Measurements from ENCODE around the gene CIDEA.

CIDEA gene

DNA sequence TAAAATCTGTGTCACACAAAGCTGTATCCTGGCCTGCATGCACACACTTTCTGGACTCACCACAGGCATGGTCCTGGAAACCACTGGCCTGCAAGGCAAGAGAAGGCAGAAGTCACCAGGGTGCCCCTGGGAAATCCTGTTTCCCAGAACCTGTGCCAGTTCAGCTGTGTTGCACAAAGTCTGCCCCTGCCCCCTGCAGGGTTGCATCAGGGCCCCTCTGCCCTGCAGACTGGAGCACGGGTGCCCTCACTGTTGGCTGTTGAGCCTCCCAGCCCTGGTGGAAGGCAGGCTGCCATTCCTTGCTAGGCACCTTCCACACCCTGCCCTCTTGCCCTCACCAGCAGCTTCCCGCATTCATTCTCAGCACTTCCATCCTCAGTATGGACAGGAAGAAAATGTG, 35.9 kb downstream of the CIDEA start:
- DNase-seq (ENCODE audit: low read depth in 1 of 2, low spot score in 1 of 2) = no peak
- TF ChIP-seq, protein P1, sequence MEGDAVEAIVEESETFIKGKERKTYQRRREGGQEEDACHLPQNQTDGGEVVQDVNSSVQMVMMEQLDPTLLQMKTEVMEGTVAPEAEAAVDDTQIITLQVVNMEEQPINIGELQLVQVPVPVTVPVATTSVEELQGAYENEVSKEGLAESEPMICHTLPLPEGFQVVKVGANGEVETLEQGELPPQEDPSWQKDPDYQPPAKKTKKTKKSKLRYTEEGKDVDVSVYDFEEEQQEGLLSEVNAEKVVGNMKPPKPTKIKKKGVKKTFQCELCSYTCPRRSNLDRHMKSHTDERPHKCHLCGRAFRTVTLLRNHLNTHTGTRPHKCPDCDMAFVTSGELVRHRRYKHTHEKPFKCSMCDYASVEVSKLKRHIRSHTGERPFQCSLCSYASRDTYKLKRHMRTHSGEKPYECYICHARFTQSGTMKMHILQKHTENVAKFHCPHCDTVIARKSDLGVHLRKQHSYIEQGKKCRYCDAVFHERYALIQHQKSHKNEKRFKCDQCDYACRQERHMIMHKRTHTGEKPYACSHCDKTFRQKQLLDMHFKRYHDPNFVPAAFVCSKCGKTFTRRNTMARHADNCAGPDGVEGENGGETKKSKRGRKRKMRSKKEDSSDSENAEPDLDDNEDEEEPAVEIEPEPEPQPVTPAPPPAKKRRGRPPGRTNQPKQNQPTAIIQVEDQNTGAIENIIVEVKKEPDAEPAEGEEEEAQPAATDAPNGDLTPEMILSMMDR (IDR thresholded peaks at IDR 0.05; ENCODE audit: insufficient read depth, low read length) = no peak
- TF ChIP-seq SPI1 (IDR thresholded peaks at IDR 0.05; ENCODE audit: borderline replicate concordance, low read depth) = no peak
- TF ChIP-seq POLR2AphosphoS5 (IDR thresholded peaks at IDR 0.05; ENCODE audit: low read depth) = no peak
- TF ChIP-seq GABPA (IDR thresholded peaks at IDR 0.05; ENCODE audit: low read depth) = no peak
- TF ChIP-seq, protein P2, sequence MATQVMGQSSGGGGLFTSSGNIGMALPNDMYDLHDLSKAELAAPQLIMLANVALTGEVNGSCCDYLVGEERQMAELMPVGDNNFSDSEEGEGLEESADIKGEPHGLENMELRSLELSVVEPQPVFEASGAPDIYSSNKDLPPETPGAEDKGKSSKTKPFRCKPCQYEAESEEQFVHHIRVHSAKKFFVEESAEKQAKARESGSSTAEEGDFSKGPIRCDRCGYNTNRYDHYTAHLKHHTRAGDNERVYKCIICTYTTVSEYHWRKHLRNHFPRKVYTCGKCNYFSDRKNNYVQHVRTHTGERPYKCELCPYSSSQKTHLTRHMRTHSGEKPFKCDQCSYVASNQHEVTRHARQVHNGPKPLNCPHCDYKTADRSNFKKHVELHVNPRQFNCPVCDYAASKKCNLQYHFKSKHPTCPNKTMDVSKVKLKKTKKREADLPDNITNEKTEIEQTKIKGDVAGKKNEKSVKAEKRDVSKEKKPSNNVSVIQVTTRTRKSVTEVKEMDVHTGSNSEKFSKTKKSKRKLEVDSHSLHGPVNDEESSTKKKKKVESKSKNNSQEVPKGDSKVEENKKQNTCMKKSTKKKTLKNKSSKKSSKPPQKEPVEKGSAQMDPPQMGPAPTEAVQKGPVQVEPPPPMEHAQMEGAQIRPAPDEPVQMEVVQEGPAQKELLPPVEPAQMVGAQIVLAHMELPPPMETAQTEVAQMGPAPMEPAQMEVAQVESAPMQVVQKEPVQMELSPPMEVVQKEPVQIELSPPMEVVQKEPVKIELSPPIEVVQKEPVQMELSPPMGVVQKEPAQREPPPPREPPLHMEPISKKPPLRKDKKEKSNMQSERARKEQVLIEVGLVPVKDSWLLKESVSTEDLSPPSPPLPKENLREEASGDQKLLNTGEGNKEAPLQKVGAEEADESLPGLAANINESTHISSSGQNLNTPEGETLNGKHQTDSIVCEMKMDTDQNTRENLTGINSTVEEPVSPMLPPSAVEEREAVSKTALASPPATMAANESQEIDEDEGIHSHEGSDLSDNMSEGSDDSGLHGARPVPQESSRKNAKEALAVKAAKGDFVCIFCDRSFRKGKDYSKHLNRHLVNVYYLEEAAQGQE (IDR thresholded peaks at IDR 0.05; ENCODE audit: insufficient replicate concordance, low read depth) = no peak
- Histone ChIP-seq H3K27ac (replicated peaks) (no peak overlapping the region), H3K4me3 (replicated peaks; ENCODE audit: insufficient read depth, low read length) (no peak overlapping the region), H3K27me3 (ENCODE audit: insufficient read depth, poor library complexity, severe bottlenecking) (peaks cover 44% of the 10 kb centered on the region)

DNA sequence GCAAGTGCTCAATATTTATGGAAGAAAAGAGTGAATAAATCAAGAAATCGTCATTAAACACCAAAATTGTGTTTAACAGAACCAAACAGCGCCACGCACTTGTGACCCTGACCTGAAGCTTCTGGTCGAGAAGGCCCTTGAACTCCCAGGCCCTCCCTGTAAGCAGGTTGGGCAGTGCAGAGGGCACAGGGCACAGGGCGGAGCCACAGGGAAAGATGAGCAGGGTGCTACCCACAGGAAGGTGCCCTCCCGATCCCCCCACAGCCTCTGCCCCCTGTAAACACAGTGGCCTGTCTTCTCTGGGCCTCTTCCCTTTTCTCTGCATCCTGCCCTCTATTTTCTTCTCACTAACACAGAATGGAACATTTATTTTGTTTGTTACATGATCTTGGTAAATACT, 37.0 kb downstream of the CIDEA start:
- peaks cover 38% of the 10 kb centered on the region for H3K27me3 ChIP-seq (ENCODE audit: insufficient read depth, poor library complexity, severe bottlenecking)
- H3K27ac ChIP-seq (replicated peaks) = no peak overlapping the region

DNA sequence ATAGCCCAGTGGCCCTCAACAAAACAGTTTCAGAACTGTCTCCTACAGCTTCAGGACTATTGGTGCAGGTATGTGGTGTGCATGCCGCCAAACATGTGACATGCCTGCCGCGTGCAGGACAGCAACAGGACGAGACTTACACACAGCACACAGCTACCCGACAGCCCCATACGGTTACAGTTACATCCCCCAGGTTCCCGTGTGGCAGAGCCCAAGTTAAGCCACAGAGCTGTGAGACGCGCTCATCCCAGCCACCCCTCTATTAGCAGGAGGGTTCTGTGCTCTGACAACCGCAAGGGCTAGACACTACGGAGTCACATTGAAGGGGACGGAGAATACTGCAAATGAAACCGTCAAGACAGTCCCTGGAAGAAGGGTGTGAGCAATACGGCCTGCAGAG, 37.5 kb downstream of the CIDEA start:
- H3K4me3 ChIP-seq (replicated peaks; ENCODE audit: insufficient read depth, low read length) = no peak overlapping the region
- DNase-seq (ENCODE audit: low read depth in 1 of 2, low spot score in 1 of 2) = no peak
- peaks cover 35% of the 10 kb centered on the region for H3K27me3 ChIP-seq (ENCODE audit: insufficient read depth, poor library complexity, severe bottlenecking)
- no peak overlapping the region for H3K27ac ChIP-seq (replicated peaks)
- TF ChIP-seq POLR2AphosphoS5 (IDR thresholded peaks at IDR 0.05; ENCODE audit: low read depth) (no peak), GABPA (IDR thresholded peaks at IDR 0.05; ENCODE audit: low read depth) (no peak), SPI1 (IDR thresholded peaks at IDR 0.05; ENCODE audit: borderline replicate concordance, low read depth) (no peak)
- TF ChIP-seq, protein P2 (IDR thresholded peaks at IDR 0.05; ENCODE audit: insufficient replicate concordance, low read depth) = no peak
- TF ChIP-seq, protein P1 (IDR thresholded peaks at IDR 0.05; ENCODE audit: insufficient read depth, low read length) = no peak

More for the DNA sequence above, 37.0 kb downstream of the CIDEA start:
- no peak for DNase-seq (ENCODE audit: low read depth in 1 of 2, low spot score in 1 of 2)
- TF ChIP-seq POLR2AphosphoS5 (IDR thresholded peaks at IDR 0.05; ENCODE audit: low read depth) = no peak
- TF ChIP-seq, protein P1 (IDR thresholded peaks at IDR 0.05; ENCODE audit: insufficient read depth, low read length) = no peak
- TF ChIP-seq GABPA (IDR thresholded peaks at IDR 0.05; ENCODE audit: low read depth) = no peak
- TF ChIP-seq, protein P2 (IDR thresholded peaks at IDR 0.05; ENCODE audit: insufficient replicate concordance, low read depth) = no peak
- no peak for TF ChIP-seq SPI1 (IDR thresholded peaks at IDR 0.05; ENCODE audit: borderline replicate concordance, low read depth)
- no peak overlapping the region for H3K4me3 ChIP-seq (replicated peaks; ENCODE audit: insufficient read depth, low read length)

Data from HL-60 (cell line).